ENCODE measurements around the gene MYO5B. TPM values are rescaled to one million over a fixed set of nuclear protein-coding genes. Genes with fewer than 3 reads are reported as not detected.
A peak's percentile ranks its signal among the peaks of the same experiment; 100 is the strongest.
"Not testable (repeated sequence)": the region's sequence is repeated elsewhere in the genome, so short reads cannot be mapped to it uniquely, and the experiment has no call there.

MYO5B gene
- polyA plus RNA-seq, result 1.2 TPM

DNA sequence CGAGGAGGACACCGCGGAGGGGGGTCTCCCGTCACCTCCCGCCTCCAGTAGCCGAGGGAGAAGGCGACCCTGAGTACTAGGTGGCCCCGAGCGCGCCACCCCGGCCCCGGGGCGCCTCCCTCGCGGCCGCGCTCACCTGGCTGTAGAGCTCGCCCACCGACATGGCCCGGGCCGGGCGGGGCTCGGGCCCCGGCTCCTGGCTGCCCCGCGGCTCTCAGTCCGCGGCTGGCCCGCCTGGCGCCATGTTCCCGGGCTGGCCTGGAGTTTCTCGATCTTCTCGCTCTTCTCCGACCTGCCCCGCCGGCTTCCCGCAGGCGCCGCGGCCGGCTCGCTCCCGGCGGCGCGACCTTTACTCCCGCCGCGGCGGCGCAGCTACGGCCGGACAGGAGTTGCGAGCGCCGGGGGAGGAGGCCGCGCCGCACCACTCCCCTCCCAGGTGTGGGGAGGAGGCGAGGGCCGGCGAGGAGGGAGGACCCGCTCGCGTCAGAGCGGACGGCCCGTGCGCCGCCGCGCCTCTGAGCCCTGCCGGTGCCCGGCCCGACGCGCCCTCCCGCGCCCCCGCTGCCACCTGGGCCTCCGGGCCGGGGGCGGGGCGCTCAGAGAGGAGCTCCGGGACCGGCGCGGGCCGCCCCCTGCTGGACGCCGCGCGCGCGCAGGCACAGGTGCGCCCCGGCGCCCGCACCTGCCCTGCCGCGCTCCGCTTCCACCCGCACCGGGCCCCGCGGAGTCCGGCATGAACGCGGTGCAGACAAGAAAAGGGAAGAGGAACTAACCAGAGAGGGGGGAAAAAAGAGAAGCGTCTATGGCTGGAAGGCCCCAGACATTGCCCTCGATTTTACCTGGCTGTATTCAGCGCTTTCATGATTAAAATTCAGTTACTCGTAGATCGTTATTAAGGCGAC, at the start of gene MYO5B:
MYO5B (minus strand) TSS at position 517 of the 902 bp plus-strand sequence; CDS start at position 163, 354 bp downstream.
- Mint-ChIP-seq H3K27me3 (peaks cover 36% of the 10 kb centered on the region), H3K4me1 (peaks cover 4 to 19% (median 10%) of the 10 kb centered on the region in 3 donors), H3K9me3 (no peaks in the 10 kb centered on the region), H3K36me3 (no peaks in the 10 kb centered on the region), H3K4me3 (peak within 1 kb of the TSS; percentile 70 to 92 (median 82)), H3K27ac (peak within 1 kb of the TSS in 2 of 3 donors; percentile 51 to 84)

DNA sequence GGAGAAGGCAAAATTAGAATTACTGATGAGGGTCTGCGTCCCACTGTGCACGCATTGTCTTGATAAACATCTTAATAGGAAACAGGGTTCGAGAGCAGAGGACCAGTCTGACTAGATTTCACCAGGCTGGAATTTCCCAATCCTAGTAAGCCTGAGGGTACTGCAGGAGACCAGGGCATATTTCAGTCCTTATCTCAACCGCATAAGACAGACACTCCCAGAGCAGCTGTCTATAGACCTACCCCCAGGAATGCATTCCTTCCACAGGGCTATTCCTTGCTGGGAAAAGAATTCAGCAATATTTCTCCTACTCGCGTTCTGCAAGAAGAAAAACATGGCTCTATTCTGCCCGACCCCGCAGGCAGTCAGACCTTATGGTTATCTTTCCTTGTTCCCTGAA, 46.8 kb upstream of the MYO5B start:
- H3K4me1 Mint-ChIP-seq, H3K27me3 Mint-ChIP-seq, H3K27ac Mint-ChIP-seq, H3K36me3 Mint-ChIP-seq, H3K4me3 Mint-ChIP-seq: not testable (repeated sequence)
- peaks cover 6 to 21% (median 21%) of the 10 kb centered on the region in 3 donors for H3K9me3 Mint-ChIP-seq

DNA sequence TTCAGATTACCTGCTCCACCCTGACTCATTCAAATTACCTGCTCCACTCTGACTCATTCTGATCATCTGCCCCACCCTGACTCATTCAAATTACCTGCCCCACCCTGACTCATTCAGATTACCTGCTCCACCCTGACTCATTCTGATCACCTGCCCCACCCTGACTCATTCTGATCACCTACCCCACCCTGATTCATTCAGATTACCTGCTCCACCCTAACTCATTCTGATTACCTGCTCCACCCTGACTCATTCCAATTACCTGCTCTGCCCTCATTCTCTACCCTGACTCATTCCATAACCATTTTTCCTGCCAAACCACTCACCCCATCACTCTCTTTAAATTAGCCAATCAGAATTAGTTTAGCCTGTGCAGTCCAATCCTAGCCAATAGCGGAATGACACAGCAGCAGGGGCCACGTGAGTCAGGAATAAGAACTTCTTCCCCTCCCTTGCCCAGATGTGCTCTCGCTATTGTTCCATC, 45.2 kb upstream of the MYO5B start:
- Mint-ChIP-seq H3K4me3 (no peak overlapping the region), H3K36me3 (peaks cover 5% of the 10 kb centered on the region), H3K9me3 (peaks cover 6 to 21% (median 21%) of the 10 kb centered on the region in 3 donors), H3K27ac (no peak overlapping the region), H3K4me1 (peaks cover 0 to 4% (median 2%) of the 10 kb centered on the region in 3 donors), H3K27me3 (peaks cover 6% of the 10 kb centered on the region)

DNA sequence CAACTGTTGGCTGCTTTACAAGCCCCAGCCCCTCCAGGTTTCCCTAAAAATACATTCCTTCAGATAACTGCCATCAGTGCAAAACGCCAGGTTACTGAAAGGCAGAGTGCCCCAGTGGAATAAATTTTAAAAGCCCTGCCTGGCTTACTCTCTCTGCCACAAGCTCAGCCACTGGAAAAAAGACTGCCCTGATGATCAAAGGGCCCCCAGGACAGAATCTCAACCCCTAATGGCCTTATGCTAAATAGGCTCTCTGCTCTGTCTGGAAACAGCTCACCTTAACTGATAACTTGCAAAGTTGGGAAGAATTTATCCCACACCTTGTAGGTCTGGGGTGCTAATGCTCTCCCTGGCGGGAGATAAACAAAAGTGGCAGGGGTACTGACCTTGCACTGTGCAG, 37.5 kb upstream of the MYO5B start:
- H3K9me3 Mint-ChIP-seq, result peaks cover 0 to 2% (median 0%) of the 10 kb centered on the region in 3 donors
- peaks cover 0 to 11% (median 10%) of the 10 kb centered on the region in 3 donors for H3K4me1 Mint-ChIP-seq
- no peak overlapping the region for H3K4me3 Mint-ChIP-seq
- no peak overlapping the region for H3K27ac Mint-ChIP-seq
- peaks cover 5% of the 10 kb centered on the region for H3K36me3 Mint-ChIP-seq
- H3K27me3 Mint-ChIP-seq, result peaks cover 18% of the 10 kb centered on the region

DNA sequence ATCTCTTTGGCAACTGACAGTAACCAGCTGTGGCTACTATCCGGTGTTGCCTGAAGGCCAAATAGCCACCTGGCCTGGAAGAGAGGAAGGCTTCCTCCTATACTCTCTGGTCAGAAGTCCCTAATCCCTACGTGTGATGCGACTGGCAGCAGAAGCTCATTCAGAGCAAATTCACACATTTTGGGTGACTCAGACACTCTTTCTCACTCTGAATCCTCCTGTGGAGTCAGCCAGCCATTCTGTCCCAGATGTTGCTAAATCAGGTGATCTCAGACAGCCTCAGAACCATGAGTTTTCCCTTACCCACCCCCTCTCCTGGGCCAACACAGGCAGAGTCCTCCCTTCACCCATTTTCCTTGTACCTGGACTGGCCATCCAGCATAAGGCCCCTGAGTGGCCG, 36.7 kb upstream of the MYO5B start:
- Mint-ChIP-seq H3K4me1 (peaks cover 0 to 14% (median 14%) of the 10 kb centered on the region in 3 donors), H3K27ac (no peak overlapping the region), H3K4me3 (no peak overlapping the region), H3K9me3 (no peaks in the 10 kb centered on the region), H3K27me3 (peaks cover 19% of the 10 kb centered on the region), H3K36me3 (peaks cover 5% of the 10 kb centered on the region)

DNA sequence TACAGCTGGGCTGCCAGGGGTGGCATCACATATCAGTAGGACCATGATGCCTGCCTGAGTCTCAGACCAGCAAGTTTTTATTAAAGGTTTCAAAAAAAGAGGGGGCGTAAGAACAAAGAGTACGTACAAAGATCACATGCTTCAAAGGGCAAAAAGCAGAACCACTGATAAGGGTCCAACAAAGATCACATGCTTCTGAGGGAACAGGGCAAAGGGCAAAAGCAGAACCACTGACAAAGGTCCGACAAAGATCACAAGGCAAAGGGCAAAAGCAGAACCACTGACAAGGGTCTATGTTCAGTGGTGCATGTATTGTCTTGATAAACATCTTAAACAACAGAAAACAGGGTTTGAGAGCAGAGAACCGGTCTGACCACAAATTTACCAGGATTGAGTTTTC, 25.3 kb upstream of the MYO5B start:
- not testable (repeated sequence) for H3K4me3 Mint-ChIP-seq, H3K4me1 Mint-ChIP-seq, H3K36me3 Mint-ChIP-seq
- peak overlapping the region in 2 of 3 donors; percentile 42 to 54 for H3K27ac Mint-ChIP-seq
- peaks cover 4 to 13% (median 9%) of the 10 kb centered on the region in 3 donors for H3K9me3 Mint-ChIP-seq
- H3K27me3 Mint-ChIP-seq, result peaks cover 28% of the 10 kb centered on the region

DNA sequence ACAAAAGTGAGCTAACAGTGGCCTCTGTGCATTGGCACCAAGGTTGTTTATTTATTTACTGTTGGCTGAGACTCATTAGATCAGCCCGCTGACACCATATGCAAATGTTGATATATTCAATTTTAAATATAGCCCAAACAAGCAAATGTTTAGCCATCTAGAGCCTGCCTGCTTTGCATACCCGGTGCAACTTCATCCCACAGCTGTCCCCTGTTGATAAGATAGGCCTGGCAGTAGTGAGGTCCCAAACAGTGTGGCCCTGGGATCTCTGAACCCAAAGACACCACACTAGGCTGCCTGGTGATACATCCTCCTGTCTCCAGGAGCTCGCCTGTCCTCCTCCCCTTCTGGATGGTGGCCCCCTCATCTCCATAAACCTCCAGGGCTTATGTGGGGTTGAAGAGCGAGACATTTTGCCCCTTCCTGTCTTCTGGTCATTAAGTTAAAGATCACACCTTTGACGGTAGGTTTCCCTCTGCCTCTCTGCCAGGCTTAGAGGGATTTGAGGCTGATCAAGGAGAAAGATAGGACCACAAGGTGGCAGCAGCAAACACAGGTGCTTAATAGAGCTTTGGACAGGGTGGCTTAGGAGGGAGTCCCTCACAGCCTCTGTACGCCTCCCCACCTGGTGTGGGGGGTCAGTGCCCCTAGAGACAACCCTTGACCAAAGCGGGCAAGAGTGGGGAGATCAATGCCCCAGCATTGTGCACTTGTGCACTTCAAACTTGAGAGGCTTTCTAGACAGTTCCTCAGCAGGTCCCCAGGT, 23.7 kb upstream of the MYO5B start:
- H3K4me1 Mint-ChIP-seq, result peaks cover 4 to 7% (median 4%) of the 10 kb centered on the region in 3 donors

GRCh38 chr18:50209311-50209710, 14.4 kb upstream of the MYO5B start:
- no peak overlapping the region for H3K27ac Mint-ChIP-seq
- H3K36me3 Mint-ChIP-seq, result peaks cover 2% of the 10 kb centered on the region
- no peaks in the 10 kb centered on the region for H3K9me3 Mint-ChIP-seq
- H3K4me3 Mint-ChIP-seq, result no peak overlapping the region
- peaks cover 51% of the 10 kb centered on the region for H3K27me3 Mint-ChIP-seq
- peaks cover 0 to 2% (median under 1%) of the 10 kb centered on the region in 3 donors for H3K4me1 Mint-ChIP-seq

More for the DNA sequence above, 23.7 kb upstream of the MYO5B start:
- Mint-ChIP-seq H3K4me3 (peak overlapping the region in 1 of 4 donors; percentile 86), H3K27me3 (peaks cover 30% of the 10 kb centered on the region), H3K36me3 (no peaks in the 10 kb centered on the region), H3K9me3 (peaks cover 4 to 13% (median 9%) of the 10 kb centered on the region in 3 donors), H3K27ac (no peak overlapping the region)

DNA sequence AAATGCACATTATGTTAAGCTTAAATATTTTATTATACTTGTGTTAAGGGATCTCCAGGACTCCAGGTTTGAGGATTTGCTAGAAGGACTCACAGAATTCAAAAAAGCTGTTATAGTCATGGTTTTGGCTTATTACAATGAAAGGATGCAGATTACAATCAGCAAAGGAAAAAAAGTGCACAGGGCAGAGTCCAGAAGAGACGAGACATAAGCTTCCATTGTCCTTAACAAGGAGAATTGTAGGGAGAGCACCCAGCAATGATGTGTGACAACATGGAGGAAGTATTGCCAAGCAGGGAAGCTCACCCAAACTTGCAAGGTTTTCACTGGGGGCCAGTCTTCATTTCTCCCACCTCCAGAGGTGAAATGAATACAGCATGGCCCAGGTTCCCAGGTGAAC, 12.8 kb upstream of the MYO5B start:
- no peaks in the 10 kb centered on the region for H3K9me3 Mint-ChIP-seq
- H3K36me3 Mint-ChIP-seq, result peaks cover 2% of the 10 kb centered on the region
- peaks cover 0 to 7% (median 4%) of the 10 kb centered on the region in 3 donors for H3K4me1 Mint-ChIP-seq
- peaks cover 57% of the 10 kb centered on the region for H3K27me3 Mint-ChIP-seq
- H3K4me3 Mint-ChIP-seq, result no peak overlapping the region
- no peak overlapping the region for H3K27ac Mint-ChIP-seq

- Mint-ChIP-seq H3K4me3 (peak overlapping the region in 1 of 4 donors; percentile 25), H3K4me1 (peaks cover 0 to 5% (median 4%) of the 10 kb centered on the region in 3 donors), H3K9me3 (peaks cover 9 to 13% (median 9%) of the 10 kb centered on the region in 3 donors), H3K36me3 (peaks cover 2% of the 10 kb centered on the region), H3K27me3 (peaks cover 40% of the 10 kb centered on the region), H3K27ac (no peak overlapping the region)
Observed at GRCh38 chr18:50203801-50204604, 9.1 kb upstream of the MYO5B start.

- Mint-ChIP-seq H3K4me3 (no peak overlapping the region), H3K9me3 (peaks cover 9 to 13% (median 9%) of the 10 kb centered on the region in 3 donors)
Observed at GRCh38 chr18:50201476-50202018, 6.6 kb upstream of the MYO5B start.

GRCh38 chr18:50199921-50200320, 5.0 kb upstream of the MYO5B start:
- Mint-ChIP-seq H3K27me3 (peaks cover 46% of the 10 kb centered on the region), H3K4me1 (peaks cover 4 to 16% (median 9%) of the 10 kb centered on the region in 3 donors), H3K36me3 (no peaks in the 10 kb centered on the region), H3K9me3 (peaks cover 9 to 13% (median 9%) of the 10 kb centered on the region in 3 donors), H3K4me3 (no peak overlapping the region), H3K27ac (no peak overlapping the region)

More at GRCh38 chr18:50201476-50202018, 6.6 kb upstream of the MYO5B start:
- Mint-ChIP-seq H3K27me3 (peaks cover 50% of the 10 kb centered on the region), H3K36me3 (peaks cover 2% of the 10 kb centered on the region), H3K4me1 (peaks cover 2 to 9% (median 4%) of the 10 kb centered on the region in 3 donors), H3K27ac (no peak overlapping the region)

- peaks cover 41% of the 10 kb centered on the region for H3K27me3 Mint-ChIP-seq
- H3K9me3 Mint-ChIP-seq, result peaks cover 9 to 13% (median 9%) of the 10 kb centered on the region in 3 donors
- H3K36me3 Mint-ChIP-seq, result no peaks in the 10 kb centered on the region
- H3K27ac Mint-ChIP-seq, result no peak overlapping the region
- no peak overlapping the region for H3K4me3 Mint-ChIP-seq
- H3K4me1 Mint-ChIP-seq, result peaks cover 4 to 16% (median 9%) of the 10 kb centered on the region in 3 donors
Observed at GRCh38 chr18:50199346-50199855, 4.5 kb upstream of the MYO5B start.

DNA sequence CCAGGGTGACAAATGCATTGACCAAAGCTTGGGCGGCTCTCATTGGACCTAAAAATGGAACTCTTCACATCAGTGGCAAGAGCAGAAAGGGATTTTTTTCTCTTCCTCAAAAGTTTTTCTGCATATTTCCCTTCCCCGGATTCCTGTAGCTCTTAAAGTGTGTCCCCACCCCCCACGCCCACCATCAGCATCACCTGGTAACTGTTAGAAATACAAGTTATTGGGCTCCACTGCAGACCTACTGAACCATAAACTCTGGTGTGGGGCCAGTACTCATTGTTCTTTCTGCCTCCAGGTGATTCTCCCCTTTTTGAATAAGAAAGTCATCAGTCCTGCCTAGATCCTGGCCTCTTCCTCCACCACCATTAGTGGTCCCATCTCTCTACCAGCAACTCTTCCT, 1.3 kb upstream of the MYO5B start:
- peak overlapping the region in 3 of 4 donors; percentile 11 to 64 (median 17) for H3K4me3 Mint-ChIP-seq
- peaks cover 4 to 14% (median 9%) of the 10 kb centered on the region in 3 donors for H3K4me1 Mint-ChIP-seq
- H3K9me3 Mint-ChIP-seq, result peaks cover 6 to 10% (median 8%) of the 10 kb centered on the region in 3 donors
- H3K27me3 Mint-ChIP-seq, result peaks cover 41% of the 10 kb centered on the region
- H3K36me3 Mint-ChIP-seq, result no peaks in the 10 kb centered on the region
- H3K27ac Mint-ChIP-seq, result peak overlapping the region in 1 of 3 donors; percentile 42

Data from IgD-negative memory B cell (primary cell).